Natural killer cell treated with Interleukin-12 subunit alpha and Interleukin-12 subunit beta and Interleukin-15 and Interleukin-18, amount 100 ng/mL, for 72 hours (primary cell): Measurements from ENCODE around the gene SMPDL3B. TPM values are rescaled to one million over a fixed set of nuclear protein-coding genes. Genes with fewer than 3 reads are reported as not detected.

Experiments used
- ATAC-seq, 2 donors: fragments of 150-1000 bp; cut with Tn5 transposase in 1 of 2; sonication (Bioruptor Pico), chemical (Tn5 transposase) in 1 of 2; 2 replicates each; pipeline ENCODE4 v1.10.0; 2021
- DNase-seq: peaks from one replicate; pipeline ENCODE4 v3.0.0; 2022; ENCODE audit warnings: low spot score
- H3K27ac Mint-ChIP-seq, 2 donors: 1 replicate in 1 of 2; 2 replicates in 1 of 2; pipeline ENCODE4 v1.8.0; 2022; ENCODE audit warnings: mixed read lengths in 2 of 2, mild to moderate bottlenecking in 1 of 2, moderate library complexity in 1 of 2
- H3K27me3 Mint-ChIP-seq, 2 donors: 1 replicate in 1 of 2; 2 replicates in 1 of 2; pipeline ENCODE4 v1.8.0; 2022; ENCODE audit warnings: mixed read lengths in 2 of 2
- H3K36me3 Mint-ChIP-seq: one replicate; pipeline ENCODE4 v1.8.0; 2022; ENCODE audit warnings: mixed read lengths
- H3K4me1 Mint-ChIP-seq, 2 donors: 1 replicate in 1 of 2; 2 replicates in 1 of 2; pipeline ENCODE4 v1.8.0; 2022; ENCODE audit warnings: low read depth in 2 of 2, mixed read lengths in 2 of 2, mild to moderate bottlenecking in 1 of 2
- H3K4me3 Mint-ChIP-seq: one replicate; pipeline ENCODE4 v1.8.0; 2022; ENCODE audit warnings: mixed read lengths
- H3K9me3 Mint-ChIP-seq: 2 replicates; pipeline ENCODE4 v1.8.0; 2022; ENCODE audit warnings: mixed read lengths
- total RNA-seq, 2 donors: library from RNA; stranded (reverse); gene quantifications; one replicate each; pipeline ENCODE4 v1.2.3, GENCODE V29; 2022

SMPDL3B gene, protein sequence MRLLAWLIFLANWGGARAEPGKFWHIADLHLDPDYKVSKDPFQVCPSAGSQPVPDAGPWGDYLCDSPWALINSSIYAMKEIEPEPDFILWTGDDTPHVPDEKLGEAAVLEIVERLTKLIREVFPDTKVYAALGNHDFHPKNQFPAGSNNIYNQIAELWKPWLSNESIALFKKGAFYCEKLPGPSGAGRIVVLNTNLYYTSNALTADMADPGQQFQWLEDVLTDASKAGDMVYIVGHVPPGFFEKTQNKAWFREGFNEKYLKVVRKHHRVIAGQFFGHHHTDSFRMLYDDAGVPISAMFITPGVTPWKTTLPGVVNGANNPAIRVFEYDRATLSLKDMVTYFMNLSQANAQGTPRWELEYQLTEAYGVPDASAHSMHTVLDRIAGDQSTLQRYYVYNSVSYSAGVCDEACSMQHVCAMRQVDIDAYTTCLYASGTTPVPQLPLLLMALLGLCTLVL
- total RNA-seq: under 1 TPM; 0.33 to 0.95 TPM

GRCh38 chr1:27934818-27935549 is at the start of gene SMPDL3B:
TSS of gene SMPDL3B (plus strand) at chr1:27935000. CDS start at chr1:27935184, 184 bp downstream.
- H3K27me3 Mint-ChIP-seq: peaks cover 14 to 15% of the 10 kb centered on the region in 2 donors
- peak within 1 kb of the TSS in 1 of 2 donors; percentile 4 for H3K27ac Mint-ChIP-seq
- no peak within 1 kb of the TSS for H3K4me3 Mint-ChIP-seq
- DNase-seq (no peak), ATAC-seq (peak in 1 of 2 donors; percentile 48)
- H3K36me3 Mint-ChIP-seq: no peaks in the 10 kb centered on the region
- no peaks in the 10 kb centered on the region for H3K9me3 Mint-ChIP-seq
- H3K4me1 Mint-ChIP-seq: peaks cover 7% of the 10 kb centered on the region in 2 donors

DNA sequence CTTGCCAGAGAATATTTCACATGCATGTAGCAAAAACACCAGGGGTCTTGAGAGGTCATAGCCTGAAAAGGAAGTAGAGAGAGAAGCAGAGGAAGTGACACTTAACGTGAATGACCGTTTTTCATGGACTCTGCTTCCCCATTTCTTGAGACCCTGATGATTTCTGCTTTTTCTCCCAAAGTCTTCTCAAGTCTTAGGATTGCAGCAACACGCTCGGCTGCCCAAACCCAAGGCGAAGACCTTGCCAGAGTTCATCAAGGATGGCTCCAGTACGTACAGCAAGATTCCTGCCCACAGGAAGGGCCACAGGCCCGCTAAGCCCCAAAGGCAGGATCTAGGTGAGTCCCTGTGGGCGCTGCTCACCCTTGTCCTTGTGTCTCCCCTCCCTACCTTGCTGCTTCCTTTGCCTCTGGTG is 49.7 kb upstream of the SMPDL3B start:
- DNase-seq (no peak), ATAC-seq (no peak)
- Mint-ChIP-seq H3K27ac (peak overlapping the region; percentile 95 to 97), H3K4me3 (peak overlapping the region; percentile 89), H3K36me3 (peaks cover 23% of the 10 kb centered on the region), H3K27me3 (no peaks in the 10 kb centered on the region), H3K9me3 (no peaks in the 10 kb centered on the region), H3K4me1 (peaks cover 57 to 60% of the 10 kb centered on the region in 2 donors)

GRCh38 chr1:27885621-27886352 is 49.0 kb upstream of the SMPDL3B start:
- Mint-ChIP-seq H3K27me3 (no peaks in the 10 kb centered on the region), H3K4me3 (peak overlapping the region; percentile 89), H3K4me1 (peaks cover 61 to 64% of the 10 kb centered on the region in 2 donors), H3K27ac (peak overlapping the region; percentile 95 to 97), H3K36me3 (peaks cover 23% of the 10 kb centered on the region), H3K9me3 (no peaks in the 10 kb centered on the region)
- peak; percentile 28 to 69 for ATAC-seq
- no peak for DNase-seq

- H3K4me1 Mint-ChIP-seq: peaks cover 66 to 69% of the 10 kb centered on the region in 2 donors
- ATAC-seq (no peak), DNase-seq (no peak)
- no peaks in the 10 kb centered on the region for H3K27me3 Mint-ChIP-seq
- H3K4me3 Mint-ChIP-seq: peak overlapping the region; percentile 89
- H3K27ac Mint-ChIP-seq: peak overlapping the region; percentile 95 to 97
- H3K9me3 Mint-ChIP-seq: no peaks in the 10 kb centered on the region
- peaks cover 23% of the 10 kb centered on the region for H3K36me3 Mint-ChIP-seq
Measured at GRCh38 chr1:27886353-27886679, 48.5 kb upstream of the SMPDL3B start.

- H3K9me3 Mint-ChIP-seq: no peaks in the 10 kb centered on the region
- peaks cover 70 to 71% of the 10 kb centered on the region in 2 donors for H3K4me1 Mint-ChIP-seq
- H3K36me3 Mint-ChIP-seq: peaks cover 25% of the 10 kb centered on the region
- no peaks in the 10 kb centered on the region for H3K27me3 Mint-ChIP-seq
- ATAC-seq (peak in 1 of 2 donors; percentile 3), DNase-seq (no peak)
- peak overlapping the region; percentile 89 for H3K4me3 Mint-ChIP-seq
- H3K27ac Mint-ChIP-seq: peak overlapping the region; percentile 95 to 97
Measured at GRCh38 chr1:27886744-27887143, 48.1 kb upstream of the SMPDL3B start.

GRCh38 chr1:27887215-27888021 is 47.4 kb upstream of the SMPDL3B start:
- Mint-ChIP-seq H3K4me1 (peaks cover 73 to 74% of the 10 kb centered on the region in 2 donors), H3K36me3 (peaks cover 31% of the 10 kb centered on the region), H3K9me3 (no peaks in the 10 kb centered on the region), H3K4me3 (peak overlapping the region; percentile 89), H3K27ac (peak overlapping the region; percentile 95 to 97), H3K27me3 (no peaks in the 10 kb centered on the region)
- ATAC-seq (peak; percentile 71 to 79), DNase-seq (peak; percentile 72)

DNA sequence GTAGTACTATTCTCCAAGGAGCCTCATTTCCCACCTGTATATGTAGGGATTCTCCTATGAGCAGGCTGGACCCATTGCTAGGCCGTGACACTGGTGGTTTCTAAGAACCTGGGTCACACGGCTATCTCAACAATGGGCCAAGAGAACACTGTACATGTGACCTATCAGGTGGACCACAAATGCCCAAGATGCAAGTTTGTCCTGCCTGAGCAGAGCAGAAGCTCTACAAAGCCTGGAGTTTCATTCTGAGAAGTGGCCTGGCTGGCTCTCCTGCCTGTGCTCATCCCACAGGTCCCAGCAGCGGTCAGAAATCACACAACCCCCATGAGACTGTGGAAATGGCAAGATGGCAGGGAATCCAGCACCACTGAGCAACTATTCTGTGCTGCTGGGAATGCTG is 45.3 kb upstream of the SMPDL3B start:
- H3K4me1 Mint-ChIP-seq: peaks cover 62 to 65% of the 10 kb centered on the region in 2 donors
- H3K36me3 Mint-ChIP-seq: peaks cover 27% of the 10 kb centered on the region
- H3K27ac Mint-ChIP-seq: peak overlapping the region; percentile 72 to 96
- ATAC-seq: no peak
- no peak overlapping the region for H3K4me3 Mint-ChIP-seq
- no peaks in the 10 kb centered on the region for H3K9me3 Mint-ChIP-seq
- no peak for DNase-seq
- no peaks in the 10 kb centered on the region for H3K27me3 Mint-ChIP-seq

- peaks cover 48 to 55% of the 10 kb centered on the region in 2 donors for H3K4me1 Mint-ChIP-seq
- peak overlapping the region; percentile 96 for H3K27ac Mint-ChIP-seq
- DNase-seq (peak; percentile 74), ATAC-seq (peak; percentile 73 to 78)
- no peaks in the 10 kb centered on the region for H3K9me3 Mint-ChIP-seq
- H3K4me3 Mint-ChIP-seq: peak overlapping the region; percentile 71
- no peaks in the 10 kb centered on the region for H3K27me3 Mint-ChIP-seq
- H3K36me3 Mint-ChIP-seq: peaks cover 40% of the 10 kb centered on the region
Measured at GRCh38 chr1:27891196-27891889, 43.5 kb upstream of the SMPDL3B start.

- peaks cover 32 to 36% of the 10 kb centered on the region in 2 donors for H3K4me1 Mint-ChIP-seq
- H3K36me3 Mint-ChIP-seq: peaks cover 33% of the 10 kb centered on the region
- no peaks in the 10 kb centered on the region for H3K9me3 Mint-ChIP-seq
- no peak overlapping the region for H3K4me3 Mint-ChIP-seq
- no peaks in the 10 kb centered on the region for H3K27me3 Mint-ChIP-seq
- peak overlapping the region; percentile 32 to 62 for H3K27ac Mint-ChIP-seq
- no peak for DNase-seq
- ATAC-seq: no peak
Measured at GRCh38 chr1:27894521-27894920, 40.3 kb upstream of the SMPDL3B start.

DNA sequence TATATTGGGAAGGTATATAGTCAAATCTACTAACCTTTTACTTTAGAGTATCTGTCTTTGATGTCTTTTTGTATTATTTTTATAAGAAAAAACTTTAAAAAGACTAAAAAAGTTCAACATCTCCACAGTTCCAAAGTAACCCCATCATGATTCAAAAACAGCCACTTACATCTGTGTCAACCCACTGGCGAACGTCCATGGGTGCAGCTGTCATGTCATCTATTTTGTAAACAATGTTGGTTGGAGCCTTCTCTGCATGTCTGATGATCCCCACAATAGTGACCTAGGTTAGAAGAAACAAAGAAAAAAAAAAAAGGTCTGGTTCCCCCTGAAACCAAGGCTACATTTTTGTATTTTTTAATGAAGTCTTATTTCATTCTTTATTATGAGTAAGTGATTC is 28.0 kb upstream of the SMPDL3B start:
- H3K4me3 Mint-ChIP-seq: no peak overlapping the region
- H3K4me1 Mint-ChIP-seq: peaks cover 5 to 7% of the 10 kb centered on the region in 2 donors
- ATAC-seq (no peak), DNase-seq (no peak)
- no peak overlapping the region for H3K27ac Mint-ChIP-seq
- no peaks in the 10 kb centered on the region for H3K27me3 Mint-ChIP-seq
- H3K36me3 Mint-ChIP-seq: peaks cover 12% of the 10 kb centered on the region
- no peaks in the 10 kb centered on the region for H3K9me3 Mint-ChIP-seq

DNA sequence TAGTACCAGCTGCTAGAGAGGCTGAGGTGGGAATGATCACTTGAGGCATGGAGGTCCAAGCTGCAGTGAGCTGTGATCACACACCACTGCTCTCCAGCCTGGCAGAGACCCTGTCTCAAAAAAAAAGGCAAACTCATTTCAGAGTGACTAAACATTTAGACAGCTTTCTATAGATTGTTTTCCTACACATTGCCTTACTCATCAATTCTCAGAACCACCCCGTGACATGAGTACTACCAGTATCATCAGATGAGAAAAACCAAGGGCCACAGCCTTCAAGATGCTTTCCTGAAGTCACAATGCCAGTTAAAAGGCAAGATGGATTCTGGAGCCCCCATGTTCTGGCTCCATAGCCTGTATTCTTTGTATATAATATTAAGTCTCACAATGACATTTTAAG is 22.4 kb upstream of the SMPDL3B start:
- Mint-ChIP-seq H3K9me3 (no peaks in the 10 kb centered on the region), H3K27ac (peak overlapping the region; percentile 98), H3K27me3 (no peaks in the 10 kb centered on the region), H3K4me1 (peaks cover 15% of the 10 kb centered on the region in 2 donors), H3K4me3 (peak overlapping the region; percentile 27), H3K36me3 (peaks cover 8% of the 10 kb centered on the region)
- ATAC-seq: no peak
- no peak for DNase-seq

- Mint-ChIP-seq H3K27ac (peak overlapping the region; percentile 98), H3K27me3 (no peaks in the 10 kb centered on the region), H3K4me1 (peaks cover 14 to 15% of the 10 kb centered on the region in 2 donors), H3K4me3 (peak overlapping the region; percentile 99), H3K9me3 (no peaks in the 10 kb centered on the region), H3K36me3 (peaks cover 4% of the 10 kb centered on the region)
- ATAC-seq (no peak), DNase-seq (no peak)
Measured at GRCh38 chr1:27915082-27915575, 19.7 kb upstream of the SMPDL3B start.
